K562 (cell line): Measurements from ENCODE around the gene TOMT. TPM values are rescaled to one million over a fixed set of nuclear protein-coding genes. Genes with fewer than 3 reads are reported as not detected.
A peak's percentile ranks its signal among the peaks of the same experiment; 100 is the strongest.

Experiments
- ATAC-seq: fragments of 200-7000 bp; cut with Tn5 transposase; 3 replicates; pipeline ENCODE4 v1.9.1; 2020; ENCODE audit warnings: moderate library complexity
- BruUV-seq: library from RNA; stranded (reverse); fragments of 400-500 nt; replicated peaks from 2 replicates; lab custom pipeline; 2021; lab: Mats Ljungman, UMichigan
- CTCF ChIA-PET: fragments of 300-600 bp; formaldehyde crosslinking; extraction: SDS; loops from one replicate; lab custom pipeline; 2021; ENCODE audit warnings: low intra/inter-chr PET ratio; lab: Yijun Ruan, JAX
- POLR2A ChIA-PET: fragments of 300-600, 350-650 bp; sonication (Branson Sonifier 250); formaldehyde crosslinking; extraction: SDS; loops from one replicate; lab custom pipeline; 2021; ENCODE audit warnings: antibody characterized with exemption, inconsistent platforms; lab: Yijun Ruan, JAX
- DNase-seq, 4 experiments: peaks; one replicate each; pipeline versions ENCODE4 v3.0.0 to v3.0.0-alpha.2; 2011 to 2018; ENCODE audit warnings: low spot score in 3 of 4, mixed read lengths in 3 of 4; ENCODE audit errors: extremely low read depth in 1 of 4
- FAIRE-seq: peaks from 2 replicates; lab custom pipeline; 2011; peaks lifted over from hg19 to GRCh38; lab: Jason Lieb, UNC
- H2AFZ ChIP-seq: 2 replicates; pipeline ENCODE4 v1.6.0; 2011; ENCODE audit warnings: low read depth, low read length, control low read depth, inconsistent platforms
- H3K27ac ChIP-seq: fragments of 200-600 bp; 3 replicates; pipeline ENCODE4 v1.8.0; 2011; ENCODE audit warnings: low read depth, mild to moderate bottlenecking, control low read depth, inconsistent platforms, low read length, moderate library complexity, mixed read lengths; ENCODE audit errors: extremely low read depth
- H3K27me3 ChIP-seq, 2 experiments: fragments of 300-600 bp in 1 of 2; 2 replicates in 1 of 2; 3 replicates in 1 of 2; pipeline versions ENCODE4 v1.6.0 to v1.8.0; 2011; ENCODE audit warnings: inconsistent platforms in 2 of 2, low read length in 2 of 2, mild to moderate bottlenecking in 1 of 2, mixed read lengths in 1 of 2, moderate library complexity in 1 of 2; ENCODE audit not compliant: control insufficient read depth in 2 of 2, insufficient read depth in 2 of 2
- H3K36me3 ChIP-seq: fragments of 300-600 bp; 3 replicates; pipeline ENCODE4 v1.8.0; 2011; ENCODE audit warnings: mild to moderate bottlenecking, low read length, inconsistent platforms; ENCODE audit not compliant: control insufficient read depth, insufficient read depth
- H3K4me1 ChIP-seq, 2 experiments: fragments of 200-600 bp in 1 of 2; replicated peaks in 1 of 2; 2 replicates in 1 of 2; 3 replicates in 1 of 2; pipeline versions ENCODE4 v1.5.1 to v1.8.0; 2011; ENCODE audit warnings: inconsistent platforms in 2 of 2, low read length in 2 of 2, mild to moderate bottlenecking in 1 of 2, mixed read lengths in 1 of 2, moderate library complexity in 1 of 2; ENCODE audit not compliant: control insufficient read depth in 2 of 2, insufficient read depth in 2 of 2
- H3K4me2 ChIP-seq: 2 replicates; pipeline ENCODE4 v1.6.1; 2011; ENCODE audit warnings: low read length, control low read depth, inconsistent platforms, mixed read lengths; ENCODE audit not compliant: insufficient read depth
- H3K4me3 ChIP-seq: fragments of 200-600 bp; sonication (generic), shearing (Covaris generic); 2 replicates; pipeline ENCODE4 v1.5.1; 2016; ENCODE audit warnings: control low read depth, inconsistent platforms
- H3K79me2 ChIP-seq: fragments of 200-600 bp; 3 replicates; pipeline ENCODE4 v1.8.0; 2011; ENCODE audit warnings: low read length, inconsistent platforms; ENCODE audit not compliant: control insufficient read depth, insufficient read depth
- H3K9ac ChIP-seq, 2 experiments: 2 replicates each; pipeline versions ENCODE4 v1.6.0 to v1.6.1; 2011; ENCODE audit warnings: low read depth in 2 of 2, low read length in 2 of 2, control low read depth in 1 of 2, inconsistent platforms in 1 of 2, mild to moderate bottlenecking in 1 of 2, mixed read lengths in 1 of 2; ENCODE audit not compliant: insufficient read depth in 1 of 2
- H3K9me1 ChIP-seq: one replicate; pipeline ENCODE4 v1.6.0; 2011; ENCODE audit warnings: inconsistent platforms, mild to moderate bottlenecking, low read length, moderate library complexity; ENCODE audit not compliant: control insufficient read depth, insufficient read depth
- H3K9me3 ChIP-seq: replicated peaks from 2 replicates; pipeline ENCODE4 v1.5.1; 2011; ENCODE audit warnings: low read depth, low read length, inconsistent platforms; ENCODE audit not compliant: control insufficient read depth, insufficient read depth
- H4K20me1 ChIP-seq: replicated peaks from 2 replicates; pipeline ENCODE4 v1.6.1; 2011; ENCODE audit warnings: low read length, inconsistent platforms, mixed read lengths; ENCODE audit not compliant: control insufficient read depth, insufficient read depth
- CREM ChIP-seq: IDR thresholded peaks from 2 replicates; pipeline ENCODE4 v1.6.1; 2014; ENCODE audit warnings: antibody characterized with exemption, low read depth
- FIP1L1 ChIP-seq: fragments of 200-400 bp; formaldehyde crosslinking; IDR thresholded peaks from 2 replicates; pipeline ENCODE4 v1.6.1; 2018; ENCODE audit warnings: mild to moderate bottlenecking, low read depth, low read length; ENCODE audit not compliant: poor library complexity, severe bottlenecking
- PRDM10 ChIP-seq: fragments of 450-650 bp; IDR thresholded peaks from 2 replicates; pipeline ENCODE4 v1.6.1; 2018; ENCODE audit not compliant: partially characterized antibody
- PYGO2 ChIP-seq: fragments of 450-650 bp; IDR thresholded peaks from 2 replicates; pipeline ENCODE4 v1.6.1; 2016; ENCODE audit warnings: mild to moderate bottlenecking, missing genetic modification characterization, moderate library complexity, missing compliant biosample characterization
- TCF7L2 ChIP-seq: fragments of 150-350 bp; IDR thresholded peaks from 2 replicates; pipeline ENCODE4 v1.6.1; 2016; ENCODE audit warnings: low read depth, mild to moderate bottlenecking, low read length, moderate library complexity
- ZHX1 ChIP-seq: fragments of 150-350 bp; conservative IDR thresholded peaks from 2 replicates; pipeline ENCODE4 v1.6.1; 2014; ENCODE audit warnings: low read length
- ZNF274 ChIP-seq: IDR thresholded peaks from 2 replicates; pipeline ENCODE4 v1.6.1; 2011; ENCODE audit warnings: low read depth, mild to moderate bottlenecking, low read length, moderate library complexity, borderline replicate concordance
- WGBS: fragments of 100-300 bp; shearing (Covaris generic); methylation state at CpG from one replicate; pipeline ENCODE4 v1.1.6; 2016; ENCODE audit warnings: low coverage, mixed read lengths; ENCODE audit not compliant: insufficient coverage; ENCODE audit errors: missing lambda C conversion rate; 5-methylcytosine and 5-hydroxymethylcytosine counted together
- in situ Hi-C: fragments of 300-500 bp; cut with MboI; formaldehyde crosslinking; loops from 4 replicates; pipeline ENCODE4 v1.15.0; 2018; ENCODE audit warnings: inconsistent platforms, mixed read lengths
- intact Hi-C: fragments of 100-400 bp; cut with micrococcal nuclease; formaldehyde crosslinking; loops from 2 replicates; pipeline ENCODE4 v1.14.2; 2022
- polyA plus RNA-seq, 8 experiments: library from polyadenylated mRNA; depleted of rRNA in 4 of 8; stranded (reverse) in 5 of 8; unstranded in 3 of 8; fragments of >200 nt; fragmentation: Nextera tagmentation in 2 of 8; fragmentation: Illumina TruSeq in 1 of 8; extraction: Ambion mirVana in 2 of 8; extraction: Trizol in 1 of 8; gene quantifications; 2 replicates each; pipeline versions ENCODE4 v1.2.1 to v1.2.3, GENCODE V29; 2011 to 2014; ENCODE audit warnings: inconsistent platforms in 1 of 8, missing spikeins in 1 of 8
- total RNA-seq, 7 experiments: library from RNA; depleted of rRNA in 6 of 7; stranded (reverse); fragments of >200 nt in 6 of 7; fragmentation: Illumina TruSeq in 2 of 7; extraction: Trizol in 2 of 7; gene quantifications; 2 replicates each; pipeline versions ENCODE4 v1.2.1 to v1.2.3, GENCODE V29; 2011 to 2021; ENCODE audit warnings: low replicate concordance in 1 of 7
- TF ChIP-seq, protein P1 (sequence below): fragments of 450-650 bp; formaldehyde crosslinking; IDR thresholded peaks from 2 replicates; pipeline ENCODE4 v1.4.0; 2022; ENCODE audit warnings: missing genetic modification characterization

Gene TOMT
- total and polyA plus RNA-seq, 9 of the 15 experiments (the other 6 are each of a cell fraction or from before 2014, with no cell fraction given) = not detected

GRCh38 chr11:72136684-72137262, 31.0 kb downstream of the TOMT start:
- intact Hi-C loops (no loop called here), in situ Hi-C loops (no loop called here)
- no peaks in the 10 kb centered on the region for H3K9me3 ChIP-seq
- TF ChIP-seq, protein P1, sequence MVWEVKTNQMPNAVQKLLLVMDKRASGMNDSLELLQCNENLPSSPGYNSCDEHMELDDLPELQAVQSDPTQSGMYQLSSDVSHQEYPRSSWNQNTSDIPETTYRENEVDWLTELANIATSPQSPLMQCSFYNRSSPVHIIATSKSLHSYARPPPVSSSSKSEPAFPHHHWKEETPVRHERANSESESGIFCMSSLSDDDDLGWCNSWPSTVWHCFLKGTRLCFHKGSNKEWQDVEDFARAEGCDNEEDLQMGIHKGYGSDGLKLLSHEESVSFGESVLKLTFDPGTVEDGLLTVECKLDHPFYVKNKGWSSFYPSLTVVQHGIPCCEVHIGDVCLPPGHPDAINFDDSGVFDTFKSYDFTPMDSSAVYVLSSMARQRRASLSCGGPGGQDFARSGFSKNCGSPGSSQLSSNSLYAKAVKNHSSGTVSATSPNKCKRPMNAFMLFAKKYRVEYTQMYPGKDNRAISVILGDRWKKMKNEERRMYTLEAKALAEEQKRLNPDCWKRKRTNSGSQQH (CRISPR knock-in tag) = no peak
- TF ChIP-seq PRDM10 (no peak), CREM (no peak), ZHX1 (no peak), PYGO2 (no peak), TCF7L2 (no peak), FIP1L1 (no peak), ZNF274 (no peak)
- no TSS peak for BruUV-seq
- 73% methylated on average over 4 of the region's 4 CpGs for WGBS
- H3K4me2 ChIP-seq = no peak overlapping the region
- H3K9me1 ChIP-seq = no peaks in the 10 kb centered on the region
- no peaks in the 10 kb centered on the region for H3K36me3 ChIP-seq
- H2AFZ ChIP-seq = no peak overlapping the region
- FAIRE-seq (peak; percentile 11), ATAC-seq (no peak; the same call in 2 of the 3 replicates), DNase-seq (no peak)
- no peaks in the 10 kb centered on the region for H4K20me1 ChIP-seq
- peaks cover 0 to 6% of the 10 kb centered on the region in 2 experiments; a peak in 3 of 5 replicates for H3K4me1 ChIP-seq
- POLR2A ChIA-PET = interaction anchor here (1.2 to 2.0 kb wide), 2 partner anchors 10 to 12 kb away, joined by 3 to 7 read pairs; no protein-coding TSS in a partner anchor
- CTCF ChIA-PET = no interaction called here
- H3K27me3 ChIP-seq = no peaks in the 10 kb centered on the region
- no peak overlapping the region for H3K4me3 ChIP-seq
- no peak overlapping the region for H3K9ac ChIP-seq
- no peaks in the 10 kb centered on the region for H3K79me2 ChIP-seq
- H3K27ac ChIP-seq = no peak overlapping the region
